ENCODE data around the gene PSMD6. TPM values are rescaled to one million over a fixed set of nuclear protein-coding genes. Genes with fewer than 3 reads are reported as not detected.

The PSMD6 gene
- total and polyA plus RNA-seq, 5 donors from 2014 or later = 86.7 to 139 (median 124) TPM

- H3K27ac Mint-ChIP-seq = no peak overlapping the region
Observed at GRCh38 chr3:64053117-64053516, 29.8 kb upstream of the PSMD6 start.

GRCh38 chr3:64049832-64050231, 26.5 kb upstream of the PSMD6 start:
- no peaks in the 10 kb centered on the region for H3K4me1 Mint-ChIP-seq
- no peaks in the 10 kb centered on the region for H3K36me3 Mint-ChIP-seq
- H3K9me3 ChIP-seq (ENCODE audit: control insufficient read depth in 2 of 2, low read length in 2 of 2) = no peaks in the 10 kb centered on the region
- no peak for DNase-seq
- H3K27me3 Mint-ChIP-seq = peaks cover 23% of the 10 kb centered on the region
- no peak overlapping the region for H3K27ac ChIP-seq (ENCODE audit: insufficient read depth, low read length, poor library complexity, severe bottlenecking)
- no peak overlapping the region for H3K4me3 ChIP-seq (ENCODE audit: low read depth, low read length)
- H3K4me3 Mint-ChIP-seq = no peak overlapping the region
- H3K36me3 ChIP-seq (ENCODE audit: control insufficient read depth, insufficient read depth, low read length) = no peaks in the 10 kb centered on the region
- peaks cover 0 to 5% (median 0%) of the 10 kb centered on the region in 7 donors for H3K9me3 Mint-ChIP-seq
- H3K27me3 ChIP-seq (ENCODE audit: control insufficient read depth, insufficient read depth, low read length) = peaks cover 11% of the 10 kb centered on the region
- no peak for ATAC-seq (ENCODE audit: low read depth in 2 of 2)
- no peak overlapping the region for H3K27ac Mint-ChIP-seq
- no peaks in the 10 kb centered on the region for H3K4me1 ChIP-seq (ENCODE audit: control insufficient read depth, insufficient read depth, low read length, poor library complexity, severe bottlenecking)

More at GRCh38 chr3:64053117-64053516, 29.8 kb upstream of the PSMD6 start:
- H3K4me3 Mint-ChIP-seq = no peak overlapping the region
- ATAC-seq (ENCODE audit: low read depth in 2 of 2) = no peak
- no peaks in the 10 kb centered on the region for H3K36me3 Mint-ChIP-seq
- H3K27ac ChIP-seq (ENCODE audit: insufficient read depth, low read length, poor library complexity, severe bottlenecking) = no peak overlapping the region
- H3K4me3 ChIP-seq (ENCODE audit: low read depth, low read length) = no peak overlapping the region
- H3K4me1 Mint-ChIP-seq = no peaks in the 10 kb centered on the region
- peaks cover 19% of the 10 kb centered on the region for H3K27me3 Mint-ChIP-seq
- no peaks in the 10 kb centered on the region for H3K4me1 ChIP-seq (ENCODE audit: control insufficient read depth, insufficient read depth, low read length, poor library complexity, severe bottlenecking)
- peaks cover 0 to 5% (median 0%) of the 10 kb centered on the region in 7 donors for H3K9me3 Mint-ChIP-seq
- no peak for DNase-seq
- no peaks in the 10 kb centered on the region for H3K9me3 ChIP-seq (ENCODE audit: control insufficient read depth in 2 of 2, low read length in 2 of 2)
- no peaks in the 10 kb centered on the region for H3K36me3 ChIP-seq (ENCODE audit: control insufficient read depth, insufficient read depth, low read length)
- peaks cover 10% of the 10 kb centered on the region for H3K27me3 ChIP-seq (ENCODE audit: control insufficient read depth, insufficient read depth, low read length)

- ATAC-seq (ENCODE audit: low read depth in 2 of 2) (no peak), DNase-seq (no peak)
- Histone ChIP-seq H3K4me1 (ENCODE audit: control insufficient read depth, insufficient read depth, low read length, poor library complexity, severe bottlenecking) (no peaks in the 10 kb centered on the region), H3K9me3 (ENCODE audit: control insufficient read depth in 2 of 2, low read length in 2 of 2) (no peaks in the 10 kb centered on the region), H3K36me3 (ENCODE audit: control insufficient read depth, insufficient read depth, low read length) (no peaks in the 10 kb centered on the region), H3K27me3 (ENCODE audit: control insufficient read depth, insufficient read depth, low read length) (peaks cover 10% of the 10 kb centered on the region), H3K4me3 (ENCODE audit: low read depth, low read length) (no peak overlapping the region), H3K27ac (ENCODE audit: insufficient read depth, low read length, poor library complexity, severe bottlenecking) (no peak overlapping the region)
- Mint-ChIP-seq H3K36me3 (no peaks in the 10 kb centered on the region), H3K27me3 (peaks cover 24% of the 10 kb centered on the region), H3K4me1 (no peaks in the 10 kb centered on the region), H3K9me3 (peaks cover 0 to 5% (median 0%) of the 10 kb centered on the region in 7 donors), H3K4me3 (no peak overlapping the region), H3K27ac (no peak overlapping the region)
Observed at GRCh38 chr3:64049136-64049535, 25.8 kb upstream of the PSMD6 start.

GRCh38 chr3:64048631-64049061, 25.4 kb upstream of the PSMD6 start:
- no peak overlapping the region for H3K4me3 Mint-ChIP-seq
- ATAC-seq (ENCODE audit: low read depth in 2 of 2) = no peak
- H3K27ac Mint-ChIP-seq = no peak overlapping the region
- H3K36me3 Mint-ChIP-seq = no peaks in the 10 kb centered on the region
- peaks cover 28% of the 10 kb centered on the region for H3K27me3 Mint-ChIP-seq
- Histone ChIP-seq H3K27me3 (ENCODE audit: control insufficient read depth, insufficient read depth, low read length) (peaks cover 12% of the 10 kb centered on the region), H3K4me1 (ENCODE audit: control insufficient read depth, insufficient read depth, low read length, poor library complexity, severe bottlenecking) (no peaks in the 10 kb centered on the region), H3K4me3 (ENCODE audit: low read depth, low read length) (no peak overlapping the region), H3K27ac (ENCODE audit: insufficient read depth, low read length, poor library complexity, severe bottlenecking) (no peak overlapping the region), H3K36me3 (ENCODE audit: control insufficient read depth, insufficient read depth, low read length) (no peaks in the 10 kb centered on the region), H3K9me3 (ENCODE audit: control insufficient read depth in 2 of 2, low read length in 2 of 2) (no peaks in the 10 kb centered on the region)
- DNase-seq = no peak
- peaks cover 0 to 5% (median 0%) of the 10 kb centered on the region in 7 donors for H3K9me3 Mint-ChIP-seq
- no peaks in the 10 kb centered on the region for H3K4me1 Mint-ChIP-seq

GRCh38 chr3:64047787-64048186, 24.5 kb upstream of the PSMD6 start:
- Histone ChIP-seq H3K27me3 (ENCODE audit: control insufficient read depth, insufficient read depth, low read length) (peaks cover 10% of the 10 kb centered on the region), H3K4me3 (ENCODE audit: low read depth, low read length) (no peak overlapping the region), H3K27ac (ENCODE audit: insufficient read depth, low read length, poor library complexity, severe bottlenecking) (no peak overlapping the region), H3K36me3 (ENCODE audit: control insufficient read depth, insufficient read depth, low read length) (no peaks in the 10 kb centered on the region), H3K4me1 (ENCODE audit: control insufficient read depth, insufficient read depth, low read length, poor library complexity, severe bottlenecking) (no peaks in the 10 kb centered on the region), H3K9me3 (ENCODE audit: control insufficient read depth in 2 of 2, low read length in 2 of 2) (no peaks in the 10 kb centered on the region)
- DNase-seq (no peak), ATAC-seq (ENCODE audit: low read depth in 2 of 2) (no peak)
- H3K4me3 Mint-ChIP-seq = no peak overlapping the region
- H3K4me1 Mint-ChIP-seq = no peaks in the 10 kb centered on the region
- H3K36me3 Mint-ChIP-seq = no peaks in the 10 kb centered on the region
- peaks cover 0 to 5% (median 0%) of the 10 kb centered on the region in 7 donors for H3K9me3 Mint-ChIP-seq
- no peak overlapping the region for H3K27ac Mint-ChIP-seq
- H3K27me3 Mint-ChIP-seq = peaks cover 32% of the 10 kb centered on the region

GRCh38 chr3:64046996-64047594, 23.8 kb upstream of the PSMD6 start:
- Histone ChIP-seq H3K27ac (ENCODE audit: insufficient read depth, low read length, poor library complexity, severe bottlenecking) (no peak overlapping the region), H3K27me3 (ENCODE audit: control insufficient read depth, insufficient read depth, low read length) (peaks cover 10% of the 10 kb centered on the region), H3K4me1 (ENCODE audit: control insufficient read depth, insufficient read depth, low read length, poor library complexity, severe bottlenecking) (no peaks in the 10 kb centered on the region), H3K4me3 (ENCODE audit: low read depth, low read length) (no peak overlapping the region), H3K36me3 (ENCODE audit: control insufficient read depth, insufficient read depth, low read length) (no peaks in the 10 kb centered on the region), H3K9me3 (ENCODE audit: control insufficient read depth in 2 of 2, low read length in 2 of 2) (no peaks in the 10 kb centered on the region)
- Mint-ChIP-seq H3K27me3 (peaks cover 34% of the 10 kb centered on the region), H3K36me3 (no peaks in the 10 kb centered on the region), H3K4me3 (no peak overlapping the region), H3K4me1 (no peaks in the 10 kb centered on the region), H3K9me3 (peaks cover 0 to 5% (median 0%) of the 10 kb centered on the region in 7 donors), H3K27ac (no peak overlapping the region)
- ATAC-seq (ENCODE audit: low read depth in 2 of 2) (no peak), DNase-seq (no peak)

GRCh38 chr3:64046592-64046991, 23.3 kb upstream of the PSMD6 start:
- no peaks in the 10 kb centered on the region for H3K4me1 ChIP-seq (ENCODE audit: control insufficient read depth, insufficient read depth, low read length, poor library complexity, severe bottlenecking)
- Mint-ChIP-seq H3K27ac (no peak overlapping the region), H3K4me3 (no peak overlapping the region), H3K9me3 (peaks cover 0 to 5% (median 0%) of the 10 kb centered on the region in 7 donors), H3K4me1 (no peaks in the 10 kb centered on the region), H3K36me3 (no peaks in the 10 kb centered on the region), H3K27me3 (peaks cover 38% of the 10 kb centered on the region)
- no peak overlapping the region for H3K27ac ChIP-seq (ENCODE audit: insufficient read depth, low read length, poor library complexity, severe bottlenecking)
- H3K27me3 ChIP-seq (ENCODE audit: control insufficient read depth, insufficient read depth, low read length) = peaks cover 10% of the 10 kb centered on the region
- DNase-seq = no peak
- no peaks in the 10 kb centered on the region for H3K36me3 ChIP-seq (ENCODE audit: control insufficient read depth, insufficient read depth, low read length)
- H3K9me3 ChIP-seq (ENCODE audit: control insufficient read depth in 2 of 2, low read length in 2 of 2) = no peaks in the 10 kb centered on the region
- H3K4me3 ChIP-seq (ENCODE audit: low read depth, low read length) = no peak overlapping the region
- ATAC-seq (ENCODE audit: low read depth in 2 of 2) = no peak

GRCh38 chr3:64042952-64043351, 19.7 kb upstream of the PSMD6 start:
- Mint-ChIP-seq H3K27ac (no peak overlapping the region), H3K27me3 (peaks cover 45% of the 10 kb centered on the region), H3K4me1 (no peaks in the 10 kb centered on the region), H3K4me3 (no peak overlapping the region), H3K36me3 (no peaks in the 10 kb centered on the region), H3K9me3 (peaks cover 0 to 4% (median 0%) of the 10 kb centered on the region in 7 donors)
- Histone ChIP-seq H3K27ac (ENCODE audit: insufficient read depth, low read length, poor library complexity, severe bottlenecking) (no peak overlapping the region), H3K36me3 (ENCODE audit: control insufficient read depth, insufficient read depth, low read length) (no peaks in the 10 kb centered on the region), H3K27me3 (ENCODE audit: control insufficient read depth, insufficient read depth, low read length) (peaks cover 15% of the 10 kb centered on the region), H3K4me1 (ENCODE audit: control insufficient read depth, insufficient read depth, low read length, poor library complexity, severe bottlenecking) (no peaks in the 10 kb centered on the region), H3K4me3 (ENCODE audit: low read depth, low read length) (no peak overlapping the region), H3K9me3 (ENCODE audit: control insufficient read depth in 2 of 2, low read length in 2 of 2) (no peaks in the 10 kb centered on the region)
- ATAC-seq (ENCODE audit: low read depth in 2 of 2) (no peak), DNase-seq (no peak)

Data from CD4-positive, CD25-positive, alpha-beta regulatory T cell (primary cell).